SH-SY5Y (cell line): Measurements from ENCODE around the gene KLK12.

ENCODE experiments used
- GATA2 ChIP-seq: IDR thresholded peaks from 2 replicates; pipeline ENCODE4 v1.6.1; 2011; ENCODE audit warnings: mild to moderate bottlenecking, low read depth, low read length
- GATA3 ChIP-seq: IDR thresholded peaks from 2 replicates; pipeline ENCODE4 v1.6.1; 2011; ENCODE audit warnings: low read depth, mild to moderate bottlenecking, low read length, moderate library complexity

GRCh38 chr19:51005248-51005647 lies 29.6 kb downstream of the KLK12 start:
- no peak for TF ChIP-seq GATA3
- no peak for TF ChIP-seq GATA2
